ENCODE measurements around the gene CARD19.

CARD19 gene

GRCh38 chr9:93107825-93108161, 11.8 kb downstream of the CARD19 start:
- TF ChIP-seq EZH2phosphoT487 (IDR thresholded peaks at IDR 0.05; ENCODE audit: low read length) (no peak), CTCF (IDR thresholded peaks at IDR 0.05; ENCODE audit: low read length) (no peak)
- Histone ChIP-seq H2AFZ (ENCODE audit: low read length) (no peak overlapping the region), H3K9me2 (replicated peaks; ENCODE audit: insufficient read depth, low read length) (no peaks in the 10 kb centered on the region), H3K4me1 (ENCODE audit: low read length) (no peaks in the 10 kb centered on the region; the same call in 1 of the 2 replicates), H3K9ac (ENCODE audit: low read length) (no peak overlapping the region), H3K36me3 (replicated peaks; ENCODE audit: insufficient read depth, low read length) (no peaks in the 10 kb centered on the region), H3K27ac (ENCODE audit: low read length) (no peak overlapping the region), H3K9me3 (replicated peaks; ENCODE audit: insufficient read depth, low read length) (no peaks in the 10 kb centered on the region), H3F3A (ENCODE audit: insufficient read depth, low read length) (no peaks in the 10 kb centered on the region), H3K79me2 (ENCODE audit: low read length) (peaks cover 40% of the 10 kb centered on the region), H3K4me2 (ENCODE audit: low read depth, low read length) (no peak overlapping the region), H3K27me3 (replicated peaks; ENCODE audit: insufficient read depth, low read length) (no peaks in the 10 kb centered on the region), H3K4me3 (ENCODE audit: low read length) (no peak overlapping the region), H4K20me1 (ENCODE audit: insufficient read depth, low read length) (no peaks in the 10 kb centered on the region)
- DNase-seq, result no peak

- Histone ChIP-seq H3F3A (ENCODE audit: insufficient read depth, low read length) (no peaks in the 10 kb centered on the region), H4K20me1 (ENCODE audit: insufficient read depth, low read length) (no peaks in the 10 kb centered on the region), H3K79me2 (ENCODE audit: low read length) (peaks cover 34% of the 10 kb centered on the region), H3K36me3 (replicated peaks; ENCODE audit: insufficient read depth, low read length) (no peaks in the 10 kb centered on the region), H3K4me1 (ENCODE audit: low read length) (peaks cover 1% of the 10 kb centered on the region; the same call in 1 of the 2 replicates), H2AFZ (ENCODE audit: low read length) (no peak overlapping the region), H3K27ac (ENCODE audit: low read length) (no peak overlapping the region), H3K9me2 (replicated peaks; ENCODE audit: insufficient read depth, low read length) (no peaks in the 10 kb centered on the region), H3K4me3 (ENCODE audit: low read length) (no peak overlapping the region), H3K9ac (ENCODE audit: low read length) (no peak overlapping the region), H3K9me3 (replicated peaks; ENCODE audit: insufficient read depth, low read length) (no peaks in the 10 kb centered on the region), H3K27me3 (replicated peaks; ENCODE audit: insufficient read depth, low read length) (no peaks in the 10 kb centered on the region), H3K4me2 (ENCODE audit: low read depth, low read length) (no peak overlapping the region)
- TF ChIP-seq EZH2phosphoT487 (IDR thresholded peaks at IDR 0.05; ENCODE audit: low read length) (no peak), EZH2 (optimal IDR thresholded peaks at IDR 0.05; ENCODE audit: low read depth, low read length) (no peak)
- no peak for DNase-seq
Measured at GRCh38 chr9:93108291-93109041, 12.4 kb downstream of the CARD19 start.

- H3K79me2 ChIP-seq (ENCODE audit: low read length), result peaks cover 16% of the 10 kb centered on the region; the same call in 1 of the 2 replicates
- H3K9ac ChIP-seq (ENCODE audit: low read length), result no peak overlapping the region
- no peak for DNase-seq
- TF ChIP-seq CTCF (IDR thresholded peaks at IDR 0.05; ENCODE audit: low read length), result no peak
- TF ChIP-seq EZH2 (optimal IDR thresholded peaks at IDR 0.05; ENCODE audit: low read depth, low read length), result no peak
- no peak for TF ChIP-seq EZH2phosphoT487 (IDR thresholded peaks at IDR 0.05; ENCODE audit: low read length)
- no peak overlapping the region for H2AFZ ChIP-seq (ENCODE audit: low read length)
- H3K4me1 ChIP-seq (ENCODE audit: low read length), result peaks cover 6% of the 10 kb centered on the region; the same call in 1 of the 2 replicates
- H3K9me3 ChIP-seq (replicated peaks; ENCODE audit: insufficient read depth, low read length), result no peaks in the 10 kb centered on the region
- H3K36me3 ChIP-seq (replicated peaks; ENCODE audit: insufficient read depth, low read length), result no peaks in the 10 kb centered on the region
- H4K20me1 ChIP-seq (ENCODE audit: insufficient read depth, low read length), result no peaks in the 10 kb centered on the region
- no peak overlapping the region for H3K27ac ChIP-seq (ENCODE audit: low read length)
- H3K4me2 ChIP-seq (ENCODE audit: low read depth, low read length), result no peak overlapping the region
- no peaks in the 10 kb centered on the region for H3K27me3 ChIP-seq (replicated peaks; ENCODE audit: insufficient read depth, low read length)
- H3F3A ChIP-seq (ENCODE audit: insufficient read depth, low read length), result no peaks in the 10 kb centered on the region
- no peaks in the 10 kb centered on the region for H3K9me2 ChIP-seq (replicated peaks; ENCODE audit: insufficient read depth, low read length)
- H3K4me3 ChIP-seq (ENCODE audit: low read length), result no peak overlapping the region
Measured at GRCh38 chr9:93110311-93110855, 14.4 kb downstream of the CARD19 start.

GRCh38 chr9:93111001-93111370, 15.0 kb downstream of the CARD19 start:
- Histone ChIP-seq H3K9me2 (replicated peaks; ENCODE audit: insufficient read depth, low read length) (no peaks in the 10 kb centered on the region), H3K9me3 (replicated peaks; ENCODE audit: insufficient read depth, low read length) (no peaks in the 10 kb centered on the region), H3F3A (ENCODE audit: insufficient read depth, low read length) (no peaks in the 10 kb centered on the region), H2AFZ (ENCODE audit: low read length) (no peak overlapping the region), H3K4me3 (ENCODE audit: low read length) (no peak overlapping the region), H3K4me2 (ENCODE audit: low read depth, low read length) (no peak overlapping the region), H3K27ac (ENCODE audit: low read length) (no peak overlapping the region), H3K27me3 (replicated peaks; ENCODE audit: insufficient read depth, low read length) (no peaks in the 10 kb centered on the region), H3K9ac (ENCODE audit: low read length) (no peak overlapping the region), H3K4me1 (ENCODE audit: low read length) (peaks cover 6% of the 10 kb centered on the region), H3K79me2 (ENCODE audit: low read length) (0 out of 2 replicates have a peak, but pooled peaks cover 12% of the 10 kb centered on the region), H4K20me1 (ENCODE audit: insufficient read depth, low read length) (no peaks in the 10 kb centered on the region), H3K36me3 (replicated peaks; ENCODE audit: insufficient read depth, low read length) (no peaks in the 10 kb centered on the region)
- TF ChIP-seq EZH2 (optimal IDR thresholded peaks at IDR 0.05; ENCODE audit: low read depth, low read length) (no peak), CTCF (IDR thresholded peaks at IDR 0.05; ENCODE audit: low read length) (no peak), EZH2phosphoT487 (IDR thresholded peaks at IDR 0.05; ENCODE audit: low read length) (no peak)
- no peak for DNase-seq

Data from MM.1S (cell line).